HepG2 (cell line): ENCODE measurements around the gene PPP1R16B. TPM values are rescaled to one million over a fixed set of nuclear protein-coding genes. Genes with fewer than 3 reads are reported as not detected.

Experiments
- ATAC-seq: fragments of 200-7000 bp; cut with Tn5 transposase; 3 replicates; pipeline ENCODE4 v1.9.1; 2020; ENCODE audit warnings: mild to moderate bottlenecking, moderate library complexity
- BruUV-seq: library from RNA; stranded (reverse); fragments of 400-500 nt; replicated peaks from 2 replicates; lab custom pipeline; 2021; lab: Mats Ljungman, UMichigan
- CTCF ChIA-PET: fragments of 300-600 bp; formaldehyde crosslinking; extraction: SDS; loops from one replicate; lab custom pipeline; 2021; ENCODE audit warnings: low total read pairs, inconsistent platforms, low intra/inter-chr PET ratio; lab: Yijun Ruan, JAX
- POLR2A ChIA-PET: fragments of 350-600 bp; sonication (Branson Sonifier 250); formaldehyde crosslinking; loops from one replicate; lab custom pipeline; 2020; ENCODE audit warnings: antibody characterized with exemption, inconsistent platforms; lab: Yijun Ruan, JAX
- DNase-seq: peaks from one replicate; pipeline ENCODE4 v3.0.0-alpha.2; 2015; ENCODE audit warnings: low spot score
- FAIRE-seq: peaks from 3 replicates; lab custom pipeline; 2011; peaks lifted over from hg19 to GRCh38; lab: Jason Lieb, UNC
- H2AFZ ChIP-seq: one replicate; pipeline ENCODE4 v1.6.1; 2011; ENCODE audit warnings: low read length, inconsistent platforms
- H3K27ac ChIP-seq: fragments of 300-600 bp; 3 replicates; pipeline ENCODE4 v1.8.0; 2011; ENCODE audit warnings: mixed run types, mild to moderate bottlenecking, mixed read lengths, low read length, inconsistent platforms; ENCODE audit not compliant: insufficient read depth; ENCODE audit errors: extremely low read length
- H3K27me3 ChIP-seq, 2 experiments: fragments of 200-600 bp in 1 of 2; 2 replicates in 1 of 2; 3 replicates in 1 of 2; pipeline versions ENCODE4 v1.6.0 to v1.8.0; 2011; ENCODE audit warnings: low read length in 2 of 2, mild to moderate bottlenecking in 2 of 2, moderate library complexity in 2 of 2, inconsistent platforms in 1 of 2; ENCODE audit not compliant: insufficient read depth in 2 of 2, control insufficient read depth in 1 of 2
- H3K36me3 ChIP-seq, 2 experiments: fragments of 200-600 bp in 1 of 2; replicated peaks in 1 of 2; 2 replicates in 1 of 2; 3 replicates in 1 of 2; pipeline versions ENCODE4 v1.5.1 to v1.8.0; 2011; ENCODE audit warnings: low read length in 2 of 2, inconsistent platforms in 1 of 2; ENCODE audit not compliant: insufficient read depth in 2 of 2, control insufficient read depth in 1 of 2
- H3K4me1 ChIP-seq: 2 replicates; pipeline ENCODE4 v1.5.1; 2012; ENCODE audit warnings: low read length, inconsistent platforms; ENCODE audit not compliant: insufficient read depth
- H3K4me2 ChIP-seq: 2 replicates; pipeline ENCODE4 v1.6.0; 2011; ENCODE audit warnings: low read depth, low read length, inconsistent platforms
- H3K4me3 ChIP-seq, 3 experiments: fragments of 200-600 bp in 1 of 3; sonication (generic), shearing (Covaris generic) in 1 of 3; replicated peaks in 1 of 3; 2 replicates each; pipeline ENCODE4 v1.5.1; 2011 to 2016; ENCODE audit warnings: low read length in 3 of 3, inconsistent platforms in 2 of 3, low read depth in 2 of 3, mild to moderate bottlenecking in 2 of 3, control low read depth in 1 of 3, mixed read lengths in 1 of 3; ENCODE audit not compliant: insufficient read depth in 1 of 3
- H3K79me2 ChIP-seq: one replicate; pipeline ENCODE4 v1.6.1; 2011; ENCODE audit warnings: low read length, inconsistent platforms; ENCODE audit not compliant: insufficient read depth
- H3K9ac ChIP-seq: 2 replicates; pipeline ENCODE4 v1.6.0; 2011; ENCODE audit warnings: mild to moderate bottlenecking, low read depth, low read length, inconsistent platforms; ENCODE audit not compliant: insufficient read depth
- H3K9me3 ChIP-seq: 2 replicates; pipeline ENCODE4 v1.5.1; 2012; ENCODE audit warnings: mild to moderate bottlenecking, low read length
- H4K20me1 ChIP-seq: 2 replicates; pipeline ENCODE4 v1.6.0; 2011; ENCODE audit warnings: inconsistent platforms, mild to moderate bottlenecking, low read length, moderate library complexity; ENCODE audit not compliant: insufficient read depth
- ATM ChIP-seq: fragments of 450-650 bp; IDR thresholded peaks from 2 replicates; pipeline ENCODE4 v1.7.1; 2017; ENCODE audit warnings: mild to moderate bottlenecking, borderline replicate concordance
- CREB1 ChIP-seq, 2 experiments: fragments of 450-650 bp in 1 of 2; IDR thresholded peaks; 2 replicates each; pipeline ENCODE4 v1.6.1; 2016 to 2017; ENCODE audit warnings: control low read depth in 1 of 2, mild to moderate bottlenecking in 1 of 2, missing compliant biosample characterization in 1 of 2, missing genetic modification characterization in 1 of 2
- MAFK ChIP-seq, 2 experiments: IDR thresholded peaks in 1 of 2; conservative IDR thresholded peaks in 1 of 2; 2 replicates each; pipeline ENCODE4 v1.6.1; 2011; ENCODE audit warnings: improper control_type of control experiment in 2 of 2, low read length in 2 of 2
- ZNF605 ChIP-seq: sonication (generic); formaldehyde crosslinking; IDR thresholded peaks from 2 replicates; pipeline ENCODE4 v1.8.0; 2022; ENCODE audit warnings: mild to moderate bottlenecking, missing genetic modification reagents
- ZNF639 ChIP-seq: conservative IDR thresholded peaks from 2 replicates; pipeline ENCODE4 v1.6.1; 2018; ENCODE audit warnings: missing genetic modification reagents
- WGBS: methylation state at CpG from one replicate; pipeline ENCODE4 v1.1.6; 2017; ENCODE audit warnings: low lambda C conversion rate; 5-methylcytosine and 5-hydroxymethylcytosine counted together
- in situ Hi-C: cut with HindIII; loops from 2 replicates; pipeline ENCODE4 v1.10.0; 2017; ENCODE audit warnings: low pct_unique_long_range_greater_than_20kb; ENCODE audit not compliant: extremely low pct_ligation_motif_present
- intact Hi-C: fragments of 100-400 bp; cut with micrococcal nuclease; formaldehyde crosslinking; loops from one replicate; pipeline ENCODE4 v1.10.0; 2022; ENCODE audit not compliant: unreplicated experiment
- polyA plus RNA-seq, 8 experiments: library from polyadenylated mRNA; depleted of rRNA in 3 of 8; stranded (reverse) in 7 of 8; unstranded in 1 of 8; fragments of >200 nt; fragmentation: Illumina TruSeq in 4 of 8; extraction: Trizol in 4 of 8; gene quantifications; 2 replicates each; pipeline versions ENCODE4 v1.2.1 to v1.2.3, GENCODE V29; 2011 to 2016; ENCODE audit warnings: low read depth in 4 of 8, missing spikeins in 1 of 8, mixed read lengths in 1 of 8; ENCODE audit not compliant: insufficient read depth in 1 of 8
- total RNA-seq, 5 experiments: library from RNA; depleted of rRNA; stranded (reverse); fragments of >200 nt; fragmentation: Illumina TruSeq; extraction: Trizol; gene quantifications; 2 replicates each; pipeline ENCODE4 v1.2.3, GENCODE V29; 2016; ENCODE audit warnings: low read depth in 1 of 5

PPP1R16B gene
- total and polyA plus RNA-seq, 2 of the 13 experiments (the other 11 are each of a cell fraction or from before 2014, with no cell fraction given), result 0.02 to 0.11 TPM

- WGBS, result 7% methylated on average over 11 of the region's 11 CpGs
- Histone ChIP-seq H3K9ac (no peak overlapping the region), H3K4me1 (0 out of 2 replicates have a peak, but pooled peaks cover 7% of the 10 kb centered on the region), H3K27me3 (peaks cover 8 to 57% of the 10 kb centered on the region in 2 experiments; a peak in 4 of 5 replicates), H3K4me3 (no peak overlapping the region; a peak in 1 of 6 replicates), H3K4me2 (peak overlapping the region; percentile 34), H3K27ac (no peak overlapping the region), H3K79me2 (no peaks in the 10 kb centered on the region), H3K9me3 (no peaks in the 10 kb centered on the region), H4K20me1 (no peaks in the 10 kb centered on the region)
- intact Hi-C loops (no loop called here), in situ Hi-C loops (no loop called here)
- ATAC-seq, result 0 out of 3 replicates have a peak, but pooled peaks have one; percentile 11
- DNase-seq, result no peak
- no peak for FAIRE-seq
- CTCF ChIA-PET, result no interaction called here
- POLR2A ChIA-PET, result no interaction called here
- 0 out of 2 replicates have a peak, but pooled peaks have one; percentile 21 for TF ChIP-seq ZNF605 (CRISPR knock-in tag)
- no peak for TF ChIP-seq ATM
- TF ChIP-seq, all 625 proteins: peak for 1
- Histone ChIP-seq H2AFZ (no peak overlapping the region), H3K36me3 (no peaks in the 10 kb centered on the region)
- BruUV-seq, result no TSS peak
Measured at GRCh38 chr20:38875175-38875993, 69.9 kb downstream of the PPP1R16B start.

- peaks cover 5 to 42% of the 10 kb centered on the region in 2 experiments; a peak in 3 of 5 replicates for H3K27me3 ChIP-seq
- H2AFZ ChIP-seq, result no peak overlapping the region
- in situ Hi-C loops (no loop called here), intact Hi-C loops (no loop called here)
- no peaks in the 10 kb centered on the region for H3K36me3 ChIP-seq
- no peaks in the 10 kb centered on the region for H3K9me3 ChIP-seq
- H4K20me1 ChIP-seq, result no peaks in the 10 kb centered on the region
- no peak for DNase-seq
- POLR2A ChIA-PET, result no interaction called here
- no peaks in the 10 kb centered on the region for H3K79me2 ChIP-seq
- CTCF ChIA-PET, result no interaction called here
- no peak for FAIRE-seq
- no peak for ATAC-seq
- TF ChIP-seq CREB1 (IDR thresholded peaks at IDR 0.05) (peak; percentile 71), CREB1 (CRISPR knock-in tag; IDR thresholded peaks at IDR 0.05) (no peak), ZNF639 (CRISPR knock-in tag) (no peak), MAFK (conservative IDR thresholded peaks at IDR 0.05 in 1 of 2, IDR thresholded peaks at IDR 0.05 in 1 of 2; ENCODE audit: low read length in 2 of 2) (peak; percentile 8 to 41; a peak in 2 of 4 replicates)
- 0 out of 2 replicates have a peak, but pooled peaks cover 7% of the 10 kb centered on the region for H3K4me1 ChIP-seq
- H3K4me3 ChIP-seq, result no peak overlapping the region
- H3K27ac ChIP-seq, result no peak overlapping the region
- 23% methylated on average over 6 of the region's 6 CpGs for WGBS
- no TSS peak for BruUV-seq
- H3K9ac ChIP-seq, result no peak overlapping the region
- no peak overlapping the region for H3K4me2 ChIP-seq
Measured at GRCh38 chr20:38877483-38877882, 72.0 kb downstream of the PPP1R16B start.
